ENCODE data around the gene DARS2. TPM values are rescaled to one million over a fixed set of nuclear protein-coding genes. Genes with fewer than 3 reads are reported as not detected.

The DARS2 gene
- total and polyA plus RNA-seq, 3 experiments from 2014 or later = 9.4 to 42.5 (median 39.4) TPM

- no peaks in the 10 kb centered on the region for H3K27me3 ChIP-seq (ENCODE audit: insufficient read depth, low read length, poor library complexity, severe bottlenecking)
- H3K4me3 ChIP-seq (ENCODE audit: low read length) = peak within 1 kb of the TSS; percentile 88
- peaks cover 34% of the 10 kb centered on the region for H3K36me3 ChIP-seq (ENCODE audit: insufficient read depth, low read length)
- H3K4me1 Mint-ChIP-seq = peaks cover 72 to 89% (median 83%) of the 10 kb centered on the region in 3 donors
- H3K27ac ChIP-seq (ENCODE audit: low read depth, low read length) = peak within 1 kb of the TSS; percentile 91
- H3K36me3 Mint-ChIP-seq = peaks cover 4 to 64% (median 27%) of the 10 kb centered on the region in 3 donors
- peaks cover 69% of the 10 kb centered on the region for H3K4me1 ChIP-seq (ENCODE audit: insufficient read depth, low read length)
- ChIA-PET POLR2A (interaction anchor here (0.5 to 2.5 kb wide), 12 partner anchors 9 to 1155 kb away, joined by 3 to 17 read pairs (median 4); partner anchors contain the start of genes CENPL, DARS2, KLHL20 and MRPS14), CTCF (interaction anchor here (1.1 to 2.0 kb wide), 5 partner anchors 11 to 437 kb away, joined by 3 to 6 read pairs (median 4); no protein-coding TSS in a partner anchor)
- DNase-seq = peak; percentile 85 to 94 (median 88)
- H3K9me3 Mint-ChIP-seq = no peaks in the 10 kb centered on the region
- H3K27ac Mint-ChIP-seq = peak within 1 kb of the TSS; percentile 90 to 99 (median 96)
- no peaks in the 10 kb centered on the region for H3K9me3 ChIP-seq (ENCODE audit: low read length)
- peak within 1 kb of the TSS; percentile 88 to 97 (median 95) for H3K4me3 Mint-ChIP-seq
- peaks cover 0 to 2% of the 10 kb centered on the region in 2 donors for H3K27me3 Mint-ChIP-seq
Measured at GRCh38 chr1:173868266-173869020, 44.0 kb downstream of the DARS2 start, which contains the start of gene ZBTB37. Gene ZBTB37, plus strand, starts transcription at chr1:173868380. Its CDS starts 1,846 bp downstream, at chr1:173870226.

GRCh38 chr1:173869021-173869359 is 44.5 kb downstream of the DARS2 start:
- Mint-ChIP-seq H3K4me3 (peak overlapping the region; percentile 88 to 97 (median 95)), H3K36me3 (peaks cover 4 to 62% (median 22%) of the 10 kb centered on the region in 3 donors), H3K27ac (peak overlapping the region; percentile 90 to 99 (median 96)), H3K9me3 (no peaks in the 10 kb centered on the region), H3K27me3 (peaks cover 0 to 2% of the 10 kb centered on the region in 2 donors), H3K4me1 (peaks cover 69 to 86% (median 80%) of the 10 kb centered on the region in 3 donors)
- Histone ChIP-seq H3K4me1 (ENCODE audit: insufficient read depth, low read length) (peaks cover 69% of the 10 kb centered on the region), H3K9me3 (ENCODE audit: low read length) (no peaks in the 10 kb centered on the region), H3K27me3 (ENCODE audit: insufficient read depth, low read length, poor library complexity, severe bottlenecking) (no peaks in the 10 kb centered on the region), H3K4me3 (ENCODE audit: low read length) (peak overlapping the region; percentile 88), H3K27ac (ENCODE audit: low read depth, low read length) (peak overlapping the region; percentile 91), H3K36me3 (ENCODE audit: insufficient read depth, low read length) (peaks cover 28% of the 10 kb centered on the region)
- CTCF ChIA-PET = interaction anchor here (1.1 to 2.0 kb wide), 6 partner anchors 9 to 438 kb away, joined by 3 to 6 read pairs (median 4); partner anchors contain the start of gene KLHL20
- POLR2A ChIA-PET = interaction anchor here (1.2 to 2.5 kb wide), 5 partner anchors 45 to 1154 kb away, joined by 4 to 17 read pairs (median 15); partner anchors contain the start of genes CENPL, DARS2, MRPS14 and PRDX6
- no peak for DNase-seq

- peak in 4 of 5 donors; percentile 20 to 57 (median 26) for DNase-seq
- Histone ChIP-seq H3K27me3 (ENCODE audit: insufficient read depth, low read length, poor library complexity, severe bottlenecking) (no peaks in the 10 kb centered on the region), H3K4me1 (ENCODE audit: insufficient read depth, low read length) (peaks cover 58% of the 10 kb centered on the region), H3K36me3 (ENCODE audit: insufficient read depth, low read length) (peaks cover 14% of the 10 kb centered on the region), H3K27ac (ENCODE audit: low read depth, low read length) (peak overlapping the region; percentile 52), H3K9me3 (ENCODE audit: low read length) (no peaks in the 10 kb centered on the region), H3K4me3 (ENCODE audit: low read length) (peak overlapping the region; percentile 21)
- POLR2A ChIA-PET = interaction anchor here (0.5 to 0.8 kb wide), 3 partner anchors 26 to 82 kb away, joined by 3 to 5 read pairs (median 3); no protein-coding TSS in a partner anchor
- Mint-ChIP-seq H3K27me3 (peaks cover 0 to 2% of the 10 kb centered on the region in 2 donors), H3K4me1 (peaks cover 55 to 71% (median 65%) of the 10 kb centered on the region in 3 donors), H3K36me3 (peaks cover 8 to 56% (median 12%) of the 10 kb centered on the region in 3 donors), H3K4me3 (peak overlapping the region; percentile 59 to 92 (median 83)), H3K27ac (peak overlapping the region; percentile 80 to 99 (median 95)), H3K9me3 (no peaks in the 10 kb centered on the region)
- CTCF ChIA-PET = interaction anchor here (1.2 to 1.5 kb wide), 3 partner anchors 9 to 156 kb away, joined by 3 to 4 read pairs (median 3); partner anchors contain the start of gene KLHL20
Measured at GRCh38 chr1:173870252-173871075, 46.0 kb downstream of the DARS2 start.

- Histone ChIP-seq H3K27ac (ENCODE audit: low read depth, low read length) (no peak overlapping the region), H3K9me3 (ENCODE audit: low read length) (no peaks in the 10 kb centered on the region), H3K4me3 (ENCODE audit: low read length) (no peak overlapping the region), H3K36me3 (ENCODE audit: insufficient read depth, low read length) (peaks cover 7% of the 10 kb centered on the region), H3K4me1 (ENCODE audit: insufficient read depth, low read length) (peaks cover 51% of the 10 kb centered on the region), H3K27me3 (ENCODE audit: insufficient read depth, low read length, poor library complexity, severe bottlenecking) (no peaks in the 10 kb centered on the region)
- ChIA-PET POLR2A (interaction anchor here (0.8 kb wide), 1 partner anchor 47 kb away, joined by 3 read pairs; no protein-coding TSS in a partner anchor), CTCF (no interaction called here)
- peak overlapping the region in 6 of 7 donors; percentile 59 to 92 (median 85) for H3K4me3 Mint-ChIP-seq
- H3K27ac Mint-ChIP-seq = peak overlapping the region; percentile 80 to 99 (median 94)
- H3K4me1 Mint-ChIP-seq = peaks cover 48 to 65% (median 62%) of the 10 kb centered on the region in 3 donors
- peaks cover 7 to 56% (median 14%) of the 10 kb centered on the region in 3 donors for H3K36me3 Mint-ChIP-seq
- no peak for DNase-seq
- H3K9me3 Mint-ChIP-seq = no peaks in the 10 kb centered on the region
- H3K27me3 Mint-ChIP-seq = peaks cover 0 to 2% of the 10 kb centered on the region in 2 donors
Measured at GRCh38 chr1:173871091-173871490, 46.6 kb downstream of the DARS2 start.

- peaks cover 3% of the 10 kb centered on the region for H3K36me3 ChIP-seq (ENCODE audit: insufficient read depth, low read length)
- no peak overlapping the region for H3K27ac ChIP-seq (ENCODE audit: low read depth, low read length)
- H3K9me3 Mint-ChIP-seq = no peaks in the 10 kb centered on the region
- peaks cover 47% of the 10 kb centered on the region for H3K4me1 ChIP-seq (ENCODE audit: insufficient read depth, low read length)
- H3K4me3 ChIP-seq (ENCODE audit: low read length) = no peak overlapping the region
- CTCF ChIA-PET = no interaction called here
- peak overlapping the region in 5 of 7 donors; percentile 38 to 90 (median 79) for H3K4me3 Mint-ChIP-seq
- peaks cover 7 to 56% (median 15%) of the 10 kb centered on the region in 3 donors for H3K36me3 Mint-ChIP-seq
- H3K27me3 Mint-ChIP-seq = peaks cover 0 to 2% of the 10 kb centered on the region in 2 donors
- peaks cover 44 to 61% (median 58%) of the 10 kb centered on the region in 3 donors for H3K4me1 Mint-ChIP-seq
- no peaks in the 10 kb centered on the region for H3K27me3 ChIP-seq (ENCODE audit: insufficient read depth, low read length, poor library complexity, severe bottlenecking)
- POLR2A ChIA-PET = no interaction called here
- no peak for DNase-seq
- H3K27ac Mint-ChIP-seq = peak overlapping the region; percentile 62 to 99 (median 85)
- no peaks in the 10 kb centered on the region for H3K9me3 ChIP-seq (ENCODE audit: low read length)
Measured at GRCh38 chr1:173871500-173871899, 47.0 kb downstream of the DARS2 start.

- H3K4me1 ChIP-seq (ENCODE audit: insufficient read depth, low read length) = peaks cover 9% of the 10 kb centered on the region
- no peaks in the 10 kb centered on the region for H3K27me3 Mint-ChIP-seq
Measured at GRCh38 chr1:173876732-173877131, 52.3 kb downstream of the DARS2 start.

GRCh38 chr1:173878251-173878650 is 53.8 kb downstream of the DARS2 start:
- Mint-ChIP-seq H3K27me3 (no peaks in the 10 kb centered on the region), H3K9me3 (no peaks in the 10 kb centered on the region), H3K4me3 (no peak overlapping the region), H3K4me1 (peaks cover 3 to 7% (median 5%) of the 10 kb centered on the region in 3 donors), H3K36me3 (peaks cover 11 to 62% (median 19%) of the 10 kb centered on the region in 3 donors), H3K27ac (peak overlapping the region in 1 of 8 donors; percentile 43)
- Histone ChIP-seq H3K4me3 (ENCODE audit: low read length) (no peak overlapping the region), H3K36me3 (ENCODE audit: insufficient read depth, low read length) (peaks cover 16% of the 10 kb centered on the region), H3K4me1 (ENCODE audit: insufficient read depth, low read length) (peaks cover 1% of the 10 kb centered on the region), H3K9me3 (ENCODE audit: low read length) (no peaks in the 10 kb centered on the region), H3K27me3 (ENCODE audit: insufficient read depth, low read length, poor library complexity, severe bottlenecking) (no peaks in the 10 kb centered on the region), H3K27ac (ENCODE audit: low read depth, low read length) (no peak overlapping the region)
- ChIA-PET CTCF (no interaction called here), POLR2A (no interaction called here)
- DNase-seq = no peak

More at GRCh38 chr1:173876732-173877131, 52.3 kb downstream of the DARS2 start:
- CTCF ChIA-PET = interaction anchor here (1.0 to 1.3 kb wide), 2 partner anchors 447 to 1132 kb away, joined by 3 read pairs; no protein-coding TSS in a partner anchor
- Mint-ChIP-seq H3K4me1 (peaks cover 9 to 16% (median 16%) of the 10 kb centered on the region in 3 donors), H3K4me3 (no peak overlapping the region), H3K27ac (no peak overlapping the region), H3K36me3 (peaks cover 11 to 67% (median 21%) of the 10 kb centered on the region in 3 donors), H3K9me3 (no peaks in the 10 kb centered on the region)
- no peak for DNase-seq
- no peaks in the 10 kb centered on the region for H3K9me3 ChIP-seq (ENCODE audit: low read length)
- no peak overlapping the region for H3K4me3 ChIP-seq (ENCODE audit: low read length)
- no peak overlapping the region for H3K27ac ChIP-seq (ENCODE audit: low read depth, low read length)
- no peaks in the 10 kb centered on the region for H3K27me3 ChIP-seq (ENCODE audit: insufficient read depth, low read length, poor library complexity, severe bottlenecking)
- POLR2A ChIA-PET = no interaction called here
- peaks cover 16% of the 10 kb centered on the region for H3K36me3 ChIP-seq (ENCODE audit: insufficient read depth, low read length)
